T-cell (primary cell): ENCODE results near the gene PARP4. TPM values are rescaled to one million over a fixed set of nuclear protein-coding genes. Genes with fewer than 3 reads are reported as not detected.
"Not testable (repeated sequence)": the region's sequence is repeated elsewhere in the genome, so short reads cannot be mapped to it uniquely, and the experiment has no call there.

Experiments
- ATAC-seq, 4 experiments: fragments of 200-7000 bp in 3 of 4; fragments of 150-1000 bp in 1 of 4; cut with Tn5 transposase; replicated peaks in 1 of 4; 1 replicate in 3 of 4; 2 replicates in 1 of 4; pipeline ENCODE4 v1.10.0; 2021; ENCODE audit warnings: moderate library complexity in 3 of 4, mild to moderate bottlenecking in 2 of 4, moderate number of reproducible peaks in 1 of 4
- CTCF ChIA-PET, 2 donors: fragments of 300-600 bp; sonication (Branson Sonifier 250); formaldehyde crosslinking; loops; one replicate each; lab custom pipeline; 2022; ENCODE audit warnings: antibody characterized with exemption in 2 of 2; lab: Charles Lee
- POLR2A ChIA-PET, 2 donors: fragments of 300-600 bp; sonication (Branson Sonifier 250); formaldehyde crosslinking; loops; one replicate each; lab custom pipeline; 2022; ENCODE audit warnings: antibody characterized with exemption in 2 of 2; lab: Charles Lee
- DNase-seq, 35 experiments: peaks; one replicate each; pipeline versions ENCODE4 v3.0.0 to v3.0.0-alpha.2; 2013 to 2023
- H3K27ac ChIP-seq: one replicate; pipeline ENCODE4 v1.5.1; 2013; ENCODE audit warnings: low read length
- H3K27me3 ChIP-seq, 2 experiments: replicated peaks in 1 of 2; 1 replicate in 1 of 2; 2 replicates in 1 of 2; pipeline versions ENCODE4 v1.6.1 to v1.7.0; 2013; ENCODE audit warnings: low read length in 1 of 2, mixed read lengths in 1 of 2; ENCODE audit not compliant: control insufficient read depth in 2 of 2, insufficient read depth in 2 of 2; ENCODE audit errors: extremely low read depth in 1 of 2
- H3K36me3 ChIP-seq, 2 donors: 1 replicate in 1 of 2; 2 replicates in 1 of 2; pipeline versions ENCODE4 v1.6.1 to v1.7.0; 2013; ENCODE audit warnings: low read length in 1 of 2; ENCODE audit not compliant: control insufficient read depth in 2 of 2, insufficient read depth in 1 of 2; ENCODE audit errors: extremely low read depth in 1 of 2
- H3K4me1 ChIP-seq, 2 experiments: 1 replicate in 1 of 2; 2 replicates in 1 of 2; pipeline versions ENCODE4 v1.6.1 to v1.7.0; 2013; ENCODE audit warnings: low read length in 2 of 2, mixed read lengths in 1 of 2; ENCODE audit not compliant: insufficient read depth in 2 of 2, control insufficient read depth in 1 of 2; ENCODE audit errors: extremely low read depth in 1 of 2
- H3K4me3 ChIP-seq, 2 donors: 1 replicate in 1 of 2; 2 replicates in 1 of 2; pipeline versions ENCODE4 v1.5.1 to v1.7.0; 2013; ENCODE audit warnings: mild to moderate bottlenecking in 2 of 2, low read length in 1 of 2, moderate library complexity in 1 of 2; ENCODE audit not compliant: control insufficient read depth in 1 of 2; ENCODE audit errors: extremely low read depth in 1 of 2
- H3K9me3 ChIP-seq: 2 replicates; pipeline ENCODE4 v1.7.0; 2013
- H3K27ac Mint-ChIP-seq, 2 donors: one replicate each; pipeline ENCODE4 v1.8.0; 2020 to 2021; ENCODE audit warnings: mild to moderate bottlenecking in 2 of 2, mixed read lengths in 2 of 2
- H3K27me3 Mint-ChIP-seq, 2 donors: one replicate each; pipeline ENCODE4 v1.8.0; 2021 to 2022; ENCODE audit warnings: mixed read lengths in 2 of 2
- H3K36me3 Mint-ChIP-seq: one replicate; pipeline ENCODE4 v1.8.0; 2021; ENCODE audit warnings: mixed read lengths
- H3K4me1 Mint-ChIP-seq, 3 donors: one replicate each; pipeline ENCODE4 v1.8.0; 2020 to 2022; ENCODE audit warnings: mixed read lengths in 3 of 3, mild to moderate bottlenecking in 1 of 3
- H3K4me3 Mint-ChIP-seq, 3 donors: one replicate each; pipeline ENCODE4 v1.8.0; 2020 to 2022; ENCODE audit warnings: mild to moderate bottlenecking in 3 of 3, mixed read lengths in 3 of 3, moderate library complexity in 3 of 3
- H3K9me3 Mint-ChIP-seq, 3 donors: one replicate each; pipeline ENCODE4 v1.8.0; 2020 to 2022; ENCODE audit warnings: mixed read lengths in 3 of 3
- WGBS: methylation state at CpG from one replicate; pipeline ENCODE4 v1.1.5; 2013; ENCODE audit warnings: missing lambda C conversion rate; ENCODE audit not compliant: insufficient coverage; 5-methylcytosine and 5-hydroxymethylcytosine counted together
- total RNA-seq, 35 experiments: library from RNA in 6 of 35; stranded (reverse) in 6 of 35; fragments of 120-200 nt in 1 of 35; gene quantifications; one replicate each; pipeline versions ENCODE4 v1.2.1 to v1.2.4 and lab custom pipeline; 2013 to 2026

The PARP4 gene
- total RNA-seq, 5 donors from 2014 or later (not counting 1 experiment from before 2014, with no cell fraction given), result 50.3 to 77.7 (median 58.2) TPM

GRCh38 chr13:24454056-24454455 lies 58.5 kb downstream of the PARP4 start:
- H3K36me3 Mint-ChIP-seq, result peaks cover 51% of the 10 kb centered on the region
- CTCF ChIA-PET, result no interaction called here
- H3K36me3 ChIP-seq, result peaks cover 14 to 79% of the 10 kb centered on the region in 2 donors
- ATAC-seq (no peak), DNase-seq (no peak)
- H3K27me3 Mint-ChIP-seq, result no peaks in the 10 kb centered on the region
- no peaks in the 10 kb centered on the region for H3K9me3 Mint-ChIP-seq
- 86% methylated on average over 3 of the region's 6 CpGs for WGBS
- no peak overlapping the region for H3K27ac ChIP-seq
- H3K27ac Mint-ChIP-seq, result no peak overlapping the region
- H3K9me3 ChIP-seq, result no peaks in the 10 kb centered on the region
- peaks cover 0 to 1% (median 0%) of the 10 kb centered on the region in 3 donors for H3K4me1 Mint-ChIP-seq
- no peak overlapping the region for H3K4me3 ChIP-seq
- no peak overlapping the region for H3K4me3 Mint-ChIP-seq
- no peaks in the 10 kb centered on the region for H3K27me3 ChIP-seq
- POLR2A ChIA-PET, result no interaction called here
- H3K4me1 ChIP-seq, result no peaks in the 10 kb centered on the region

- Histone ChIP-seq H3K27me3 (no peaks in the 10 kb centered on the region), H3K4me1 (no peaks in the 10 kb centered on the region), H3K36me3 (peaks cover 12 to 79% of the 10 kb centered on the region in 2 donors), H3K9me3 (no peaks in the 10 kb centered on the region), H3K27ac (no peak overlapping the region), H3K4me3 (no peak overlapping the region)
- no peaks in the 10 kb centered on the region for H3K27me3 Mint-ChIP-seq
- ATAC-seq (no peak), DNase-seq (no peak)
- H3K36me3 Mint-ChIP-seq, result peaks cover 56% of the 10 kb centered on the region
- H3K4me1 Mint-ChIP-seq, result no peaks in the 10 kb centered on the region
- ChIA-PET CTCF (interaction anchor here (0.6 kb wide), 2 partner anchors 16 to 224 kb away, joined by 3 to 5 read pairs; no protein-coding TSS in a partner anchor), POLR2A (no interaction called here)
- 95% methylated on average over 9 of the region's 9 CpGs for WGBS
- no peak overlapping the region for H3K27ac Mint-ChIP-seq
- H3K9me3 Mint-ChIP-seq, result no peaks in the 10 kb centered on the region
- H3K4me3 Mint-ChIP-seq, result no peak overlapping the region
Observed at GRCh38 chr13:24452044-24452443, 60.5 kb downstream of the PARP4 start.

GRCh38 chr13:24450530-24450929 lies 62.0 kb downstream of the PARP4 start:
- H3K27me3 ChIP-seq, result no peaks in the 10 kb centered on the region
- H3K9me3 ChIP-seq, result no peaks in the 10 kb centered on the region
- H3K27me3 Mint-ChIP-seq, result no peaks in the 10 kb centered on the region
- no peaks in the 10 kb centered on the region for H3K9me3 Mint-ChIP-seq
- H3K36me3 Mint-ChIP-seq, result peaks cover 65% of the 10 kb centered on the region
- H3K27ac ChIP-seq, result no peak overlapping the region
- CTCF ChIA-PET, result no interaction called here
- H3K36me3 ChIP-seq, result peaks cover 12 to 79% of the 10 kb centered on the region in 2 donors
- POLR2A ChIA-PET, result interaction anchor here in 1 of 2 donors (0.6 kb wide), 1 partner anchor 813 kb away, joined by 3 read pairs; no protein-coding TSS in a partner anchor
- ATAC-seq (no peak), DNase-seq (no peak)
- H3K4me3 ChIP-seq, result no peak overlapping the region
- H3K4me3 Mint-ChIP-seq, result no peak overlapping the region
- no peaks in the 10 kb centered on the region for H3K4me1 ChIP-seq
- WGBS, result 92% methylated on average over 2 of the region's 6 CpGs
- no peaks in the 10 kb centered on the region for H3K4me1 Mint-ChIP-seq
- no peak overlapping the region for H3K27ac Mint-ChIP-seq

GRCh38 chr13:24444851-24445250 lies 67.7 kb downstream of the PARP4 start:
- H3K27me3 ChIP-seq, DNase-seq, H3K4me1 Mint-ChIP-seq, POLR2A ChIA-PET, H3K4me1 ChIP-seq, H3K4me3 ChIP-seq, H3K27ac ChIP-seq, H3K27ac Mint-ChIP-seq, CTCF ChIA-PET, ATAC-seq, H3K4me3 Mint-ChIP-seq, H3K27me3 Mint-ChIP-seq, H3K9me3 Mint-ChIP-seq, H3K9me3 ChIP-seq: not testable (repeated sequence)
- peaks cover 0 to 70% of the 10 kb centered on the region in 2 donors for H3K36me3 ChIP-seq
- peaks cover 63% of the 10 kb centered on the region for H3K36me3 Mint-ChIP-seq
- 79% methylated on average over 2 of the region's 9 CpGs for WGBS

GRCh38 chr13:24443366-24443765 lies 69.2 kb downstream of the PARP4 start:
- Mint-ChIP-seq H3K9me3 (no peaks in the 10 kb centered on the region), H3K27me3 (no peaks in the 10 kb centered on the region), H3K27ac (no peak overlapping the region), H3K36me3 (peaks cover 61% of the 10 kb centered on the region), H3K4me1 (no peaks in the 10 kb centered on the region), H3K4me3 (no peak overlapping the region)
- H3K36me3 ChIP-seq, result peaks cover 0 to 71% of the 10 kb centered on the region in 2 donors
- no peaks in the 10 kb centered on the region for H3K4me1 ChIP-seq
- no peaks in the 10 kb centered on the region for H3K9me3 ChIP-seq
- no peak overlapping the region for H3K27ac ChIP-seq
- ATAC-seq (no peak), DNase-seq (no peak)
- POLR2A ChIA-PET, result interaction anchor here in 1 of 2 donors (0.6 kb wide), 1 partner anchor 16 kb away, joined by 3 read pairs; no protein-coding TSS in a partner anchor
- no peaks in the 10 kb centered on the region for H3K27me3 ChIP-seq
- no peak overlapping the region for H3K4me3 ChIP-seq
- 100% methylated on average over 1 of the region's 4 CpGs for WGBS
- CTCF ChIA-PET, result interaction anchor here in 1 of 2 donors (0.7 kb wide), 1 partner anchor 215 kb away, joined by 3 read pairs; no protein-coding TSS in a partner anchor

GRCh38 chr13:24426045-24426444 lies 86.5 kb downstream of the PARP4 start:
- no CpG with 5 or more reads among the region's 3 CpGs for WGBS
- peaks cover 58% of the 10 kb centered on the region for H3K36me3 Mint-ChIP-seq
- H3K4me3 Mint-ChIP-seq, H3K27ac ChIP-seq, H3K4me1 Mint-ChIP-seq, H3K27ac Mint-ChIP-seq, H3K27me3 Mint-ChIP-seq, ATAC-seq, H3K9me3 Mint-ChIP-seq, H3K9me3 ChIP-seq, H3K4me3 ChIP-seq, H3K4me1 ChIP-seq, DNase-seq, H3K27me3 ChIP-seq: not testable (repeated sequence)
- CTCF ChIA-PET, result interaction anchor here in 1 of 2 donors (0.7 kb wide), 1 partner anchor 406 kb away, joined by 6 read pairs; no protein-coding TSS in a partner anchor
- POLR2A ChIA-PET, result interaction anchor here in 1 of 2 donors (0.5 kb wide), 1 partner anchor 9 kb away, joined by 3 read pairs; no protein-coding TSS in a partner anchor
- peaks cover 3 to 48% of the 10 kb centered on the region in 2 donors for H3K36me3 ChIP-seq
